Natural killer cell (primary cell): ENCODE results near the gene PEX5L. TPM values are rescaled to one million over a fixed set of nuclear protein-coding genes. Genes with fewer than 3 reads are reported as not detected.

ENCODE experiments used
- ATAC-seq, 3 donors: fragments of 150-1000 bp in 2 of 3; fragments of 200-7000 bp in 1 of 3; cut with Tn5 transposase; 1 replicate in 1 of 3; 2 replicates in 2 of 3; pipeline ENCODE4 v1.10.0; 2021; ENCODE audit warnings: mild to moderate bottlenecking in 2 of 3, moderate library complexity in 2 of 3
- DNase-seq, 2 donors: peaks; one replicate each; pipeline versions ENCODE4 v3.0.0 to v3.0.0-alpha.2; 2013 to 2021; ENCODE audit warnings: mixed read lengths in 1 of 2
- H3K27ac ChIP-seq: one replicate; pipeline ENCODE4 v1.5.1; 2013; ENCODE audit warnings: mild to moderate bottlenecking, low read length
- H3K27me3 ChIP-seq: one replicate; pipeline ENCODE4 v1.6.1; 2013; ENCODE audit warnings: low read length; ENCODE audit not compliant: control insufficient read depth, insufficient read depth
- H3K36me3 ChIP-seq: one replicate; pipeline ENCODE4 v1.6.1; 2013; ENCODE audit warnings: low read length; ENCODE audit not compliant: control insufficient read depth, insufficient read depth
- H3K4me1 ChIP-seq: one replicate; pipeline ENCODE4 v1.6.1; 2013; ENCODE audit warnings: low read length; ENCODE audit not compliant: control insufficient read depth, insufficient read depth
- H3K4me3 ChIP-seq: one replicate; pipeline ENCODE4 v1.5.1; 2013; ENCODE audit warnings: low read length
- H3K9me3 ChIP-seq: one replicate; pipeline ENCODE4 v1.6.1; 2013; ENCODE audit warnings: low read length; ENCODE audit not compliant: control insufficient read depth, insufficient read depth
- H3K27ac Mint-ChIP-seq, 2 donors: one replicate each; pipeline ENCODE4 v1.8.0; 2022; ENCODE audit warnings: mild to moderate bottlenecking in 2 of 2, mixed read lengths in 2 of 2, moderate library complexity in 1 of 2
- H3K27me3 Mint-ChIP-seq, 2 donors: one replicate each; pipeline ENCODE4 v1.8.0; 2022; ENCODE audit warnings: low read depth in 2 of 2, mixed read lengths in 2 of 2
- H3K36me3 Mint-ChIP-seq: one replicate; pipeline ENCODE4 v1.8.0; 2022; ENCODE audit warnings: mixed read lengths
- H3K4me1 Mint-ChIP-seq, 2 donors: one replicate each; pipeline ENCODE4 v1.8.0; 2022; ENCODE audit warnings: mixed read lengths in 2 of 2
- H3K4me3 Mint-ChIP-seq: one replicate; pipeline ENCODE4 v1.8.0; 2022; ENCODE audit warnings: mild to moderate bottlenecking, moderate library complexity, mixed read lengths
- H3K9me3 Mint-ChIP-seq, 2 donors: one replicate each; pipeline ENCODE4 v1.8.0; 2022; ENCODE audit warnings: mixed read lengths in 2 of 2
- CTCF ChIP-seq: fragments of 200-600 bp; IDR thresholded peaks from one replicate; pipeline ENCODE4 v1.8.0; 2022; ENCODE audit warnings: antibody characterized with exemption
- WGBS: methylation state at CpG from one replicate; pipeline ENCODE4 v1.1.7; 2013; ENCODE audit warnings: missing lambda C conversion rate; ENCODE audit not compliant: insufficient coverage; 5-methylcytosine and 5-hydroxymethylcytosine counted together
- intact Hi-C: fragments of 100-400 bp; cut with micrococcal nuclease; formaldehyde crosslinking; loops from one replicate; pipeline ENCODE4 v1.14.2; 2022
- total RNA-seq, 4 donors: library from RNA; stranded (reverse); fragments of 120-200 nt in 1 of 4; gene quantifications; one replicate each; pipeline versions ENCODE4 v1.2.3 to v1.2.4, GENCODE V29; 2013 to 2022

The PEX5L gene
- total RNA-seq, 3 donors from 2014 or later (not counting 1 experiment from before 2014, with no cell fraction given) = not detected

DNA sequence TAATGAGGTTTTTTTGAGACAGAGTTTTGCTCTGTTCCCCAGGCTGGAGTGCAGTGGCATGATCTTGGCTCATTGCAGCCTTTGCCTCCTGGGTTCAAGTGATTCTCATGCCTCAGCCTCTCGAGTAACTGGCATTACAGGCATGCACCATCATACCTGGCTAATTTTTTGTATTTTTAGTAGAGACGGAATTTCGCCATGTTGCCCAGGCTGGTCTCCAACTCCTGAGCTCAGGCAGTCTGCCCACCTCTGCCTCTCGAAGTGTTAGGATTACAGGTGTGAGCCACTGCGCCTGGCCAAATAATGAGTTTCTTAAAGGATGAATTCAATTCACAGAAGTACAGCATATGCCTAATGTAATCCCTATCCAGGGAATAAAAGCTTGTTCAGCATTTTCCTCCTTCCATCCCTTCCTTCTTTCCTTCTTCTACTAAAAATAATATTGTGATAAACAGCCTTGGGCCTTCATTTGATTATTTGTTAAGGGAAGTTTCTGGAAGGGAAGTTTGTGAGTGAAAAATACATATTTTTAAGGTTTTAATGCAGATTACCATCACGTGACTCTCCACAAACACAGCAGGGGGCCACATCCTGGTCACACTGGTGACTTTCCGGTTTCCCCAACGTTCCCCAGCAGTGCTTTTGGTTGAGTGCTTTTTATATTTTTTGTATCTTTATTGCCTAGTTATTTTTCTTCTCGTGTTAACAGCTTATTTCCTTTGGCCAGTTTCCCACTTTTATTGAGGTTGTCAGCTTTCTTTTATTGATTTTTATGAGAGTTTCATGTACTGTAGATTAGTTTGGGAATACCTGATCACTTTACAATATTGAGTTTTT, 267.1 kb downstream of the PEX5L start:
- Histone ChIP-seq H3K27me3 (no peaks in the 10 kb centered on the region), H3K9me3 (no peaks in the 10 kb centered on the region), H3K4me1 (no peaks in the 10 kb centered on the region), H3K36me3 (no peaks in the 10 kb centered on the region), H3K27ac (no peak overlapping the region), H3K4me3 (no peak overlapping the region)
- Mint-ChIP-seq H3K9me3 (no peaks in the 10 kb centered on the region), H3K4me1 (peaks cover 19 to 26% of the 10 kb centered on the region in 2 donors), H3K27me3 (no peaks in the 10 kb centered on the region), H3K36me3 (peaks cover 7% of the 10 kb centered on the region), H3K27ac (peak overlapping the region; percentile 7 to 31), H3K4me3 (no peak overlapping the region)
- intact Hi-C loops = no loop called here
- ATAC-seq (no peak), DNase-seq (no peak)
- 60% methylated on average over 8 of the region's 9 CpGs for WGBS
- TF ChIP-seq CTCF = no peak

DNA sequence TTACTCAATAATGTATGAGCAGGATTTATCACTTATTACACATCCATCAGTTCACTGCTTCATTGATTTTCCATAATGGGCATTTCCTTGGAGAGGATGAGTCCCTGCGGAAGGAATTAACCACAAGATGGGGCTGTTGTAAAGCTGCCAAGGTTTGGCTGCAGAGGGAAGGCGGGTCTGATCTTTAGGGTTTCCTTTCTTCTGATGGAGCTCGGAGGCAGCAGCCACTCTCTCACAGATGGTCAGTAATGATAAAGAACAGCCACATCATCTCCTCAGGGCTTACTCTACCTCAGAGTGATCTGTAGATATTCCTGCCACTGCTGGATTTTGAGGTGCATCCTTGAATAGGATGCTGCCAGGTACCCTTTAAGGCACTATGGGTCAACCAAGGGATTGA, 268.7 kb downstream of the PEX5L start:
- Mint-ChIP-seq H3K36me3 (no peaks in the 10 kb centered on the region), H3K27ac (no peak overlapping the region), H3K4me3 (no peak overlapping the region), H3K4me1 (peaks cover 19 to 26% of the 10 kb centered on the region in 2 donors), H3K9me3 (no peaks in the 10 kb centered on the region), H3K27me3 (no peaks in the 10 kb centered on the region)
- H3K36me3 ChIP-seq = no peaks in the 10 kb centered on the region
- no peak for TF ChIP-seq CTCF
- H3K27me3 ChIP-seq = no peaks in the 10 kb centered on the region
- H3K27ac ChIP-seq = no peak overlapping the region
- no peaks in the 10 kb centered on the region for H3K9me3 ChIP-seq
- H3K4me1 ChIP-seq = no peaks in the 10 kb centered on the region
- H3K4me3 ChIP-seq = no peak overlapping the region
- WGBS = 44% methylated on average over 3 of the region's 3 CpGs
- DNase-seq = no peak
- intact Hi-C loops = no loop called here
- no peak for ATAC-seq

DNA sequence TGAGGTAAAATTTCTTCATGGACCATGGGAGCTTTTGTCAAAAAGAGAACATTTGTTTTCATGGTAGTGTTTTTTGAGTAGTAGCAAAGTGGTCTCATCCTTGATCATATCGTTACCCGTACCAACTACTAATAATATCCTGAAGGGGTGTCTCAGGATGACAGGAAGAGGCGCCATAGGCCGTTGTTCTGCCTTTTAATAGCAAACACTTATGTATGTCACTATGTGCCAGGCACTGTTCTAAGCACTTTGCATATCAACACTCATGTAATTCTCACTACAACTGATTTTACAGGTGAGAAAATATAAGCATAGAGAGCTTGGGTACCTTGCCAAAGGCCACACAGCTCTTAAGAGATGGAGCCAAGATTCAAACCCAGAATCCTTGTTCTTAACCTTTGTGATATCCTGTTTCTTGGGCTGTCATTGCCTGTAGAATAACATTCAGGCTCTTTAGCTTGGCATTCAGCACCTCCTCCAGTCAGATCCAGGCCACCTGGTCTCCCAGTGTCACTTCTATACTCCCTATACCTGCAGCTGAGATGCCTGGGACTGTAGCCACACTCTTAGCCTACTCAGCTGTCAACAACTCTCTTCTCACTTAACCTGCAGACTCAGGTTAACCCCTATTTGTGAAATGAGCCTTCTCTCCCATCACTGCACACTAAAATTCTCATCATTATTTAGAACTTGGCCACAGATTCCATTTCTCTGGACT, 270.2 kb downstream of the PEX5L start:
- no peak overlapping the region for H3K4me3 Mint-ChIP-seq
- intact Hi-C loops = no loop called here
- ATAC-seq (no peak), DNase-seq (no peak)
- no peaks in the 10 kb centered on the region for H3K9me3 ChIP-seq
- H3K4me3 ChIP-seq = no peak overlapping the region
- H3K27me3 Mint-ChIP-seq = no peaks in the 10 kb centered on the region
- no peak overlapping the region for H3K27ac ChIP-seq
- H3K36me3 Mint-ChIP-seq = no peaks in the 10 kb centered on the region
- H3K4me1 ChIP-seq = no peaks in the 10 kb centered on the region
- H3K36me3 ChIP-seq = peaks cover 2% of the 10 kb centered on the region
- H3K9me3 Mint-ChIP-seq = no peaks in the 10 kb centered on the region
- TF ChIP-seq CTCF = no peak
- peaks cover 15 to 19% of the 10 kb centered on the region in 2 donors for H3K4me1 Mint-ChIP-seq
- no peaks in the 10 kb centered on the region for H3K27me3 ChIP-seq
- 95% methylated on average over 4 of the region's 4 CpGs for WGBS
- H3K27ac Mint-ChIP-seq = no peak overlapping the region
